Osteoblast (primary cell): ENCODE data around the gene CCDC112. TPM values are rescaled to one million over a fixed set of nuclear protein-coding genes. Genes with fewer than 3 reads are reported as not detected.

ENCODE experiments used
- DNase-seq: peaks from one replicate; pipeline ENCODE4 v3.0.0; 2011; ENCODE audit warnings: low spot score, mixed read lengths; ENCODE audit not compliant: insufficient read length; ENCODE audit errors: missing footprints
- H2AFZ ChIP-seq: 2 replicates; pipeline ENCODE4 v1.6.0; 2011; ENCODE audit warnings: mild to moderate bottlenecking, low read length
- H3K27ac ChIP-seq: 2 replicates; pipeline ENCODE4 v1.5.1; 2011; ENCODE audit warnings: mild to moderate bottlenecking, low read depth, low read length, moderate library complexity
- H3K27me3 ChIP-seq: 2 replicates; pipeline ENCODE4 v1.6.0; 2012; ENCODE audit warnings: mild to moderate bottlenecking, control low read depth, inconsistent platforms, low read length, moderate library complexity; ENCODE audit not compliant: insufficient read depth
- H3K36me3 ChIP-seq: 2 replicates; pipeline ENCODE4 v1.5.1; 2011; ENCODE audit warnings: mild to moderate bottlenecking, low read length, control low read depth, moderate library complexity; ENCODE audit not compliant: insufficient read depth
- H3K4me1 ChIP-seq: 2 replicates; pipeline ENCODE4 v1.5.1; 2011; ENCODE audit warnings: mild to moderate bottlenecking, low read length, control low read depth, moderate library complexity; ENCODE audit not compliant: insufficient read depth
- H3K4me2 ChIP-seq: 2 replicates; pipeline ENCODE4 v1.6.0; 2011; ENCODE audit warnings: mild to moderate bottlenecking, low read length; ENCODE audit not compliant: insufficient read depth
- H3K4me3 ChIP-seq: fragments of 200-600 bp; sonication (generic); 3 replicates; pipeline ENCODE4 v1.5.1; 2012; ENCODE audit warnings: mild to moderate bottlenecking, low read length, inconsistent platforms; ENCODE audit not compliant: insufficient read depth
- H3K79me2 ChIP-seq: 2 replicates; pipeline ENCODE4 v1.6.0; 2012; ENCODE audit warnings: mild to moderate bottlenecking, low read length, control low read depth, inconsistent platforms; ENCODE audit not compliant: insufficient read depth
- H3K9me3 ChIP-seq: 2 replicates; pipeline ENCODE4 v1.5.1; 2011; ENCODE audit warnings: low read depth, low read length, control low read depth
- H4K20me1 ChIP-seq: 2 replicates; pipeline ENCODE4 v1.6.0; 2012; ENCODE audit warnings: mild to moderate bottlenecking, low read length, control low read depth; ENCODE audit not compliant: insufficient read depth
- CTCF ChIP-seq: IDR thresholded peaks from 2 replicates; pipeline ENCODE4 v1.5.1; 2011; ENCODE audit warnings: mild to moderate bottlenecking, low read depth, low read length, moderate library complexity; ENCODE audit errors: extremely low read depth
- total RNA-seq: library from RNA; depleted of rRNA; stranded (reverse); fragments of >200 nt; gene quantifications from 2 replicates; pipeline ENCODE4 v1.2.3, GENCODE V29; 2012

The CCDC112 gene
- total RNA-seq, 1 donor = 4.7 TPM

- Histone ChIP-seq H3K27me3 (no peaks in the 10 kb centered on the region), H3K4me3 (no peak overlapping the region), H3K79me2 (no peaks in the 10 kb centered on the region), H2AFZ (no peak overlapping the region), H3K36me3 (no peaks in the 10 kb centered on the region), H3K9me3 (no peaks in the 10 kb centered on the region), H4K20me1 (no peaks in the 10 kb centered on the region), H3K27ac (no peak overlapping the region), H3K4me1 (peaks cover 6% of the 10 kb centered on the region), H3K4me2 (no peak overlapping the region)
- TF ChIP-seq CTCF = no peak
- no peak for DNase-seq
Observed at GRCh38 chr5:115271295-115272050, 25.0 kb downstream of the CCDC112 start.

GRCh38 chr5:115267617-115268016 is 28.8 kb downstream of the CCDC112 start:
- Histone ChIP-seq H4K20me1 (no peaks in the 10 kb centered on the region), H3K27ac (no peak overlapping the region), H3K4me3 (no peak overlapping the region), H2AFZ (no peak overlapping the region), H3K4me1 (peaks cover 11% of the 10 kb centered on the region), H3K9me3 (no peaks in the 10 kb centered on the region), H3K79me2 (peaks cover under 1% of the 10 kb centered on the region), H3K4me2 (no peak overlapping the region), H3K36me3 (no peaks in the 10 kb centered on the region), H3K27me3 (no peaks in the 10 kb centered on the region)
- no peak for DNase-seq
- no peak for TF ChIP-seq CTCF

GRCh38 chr5:115265220-115265619 is 31.2 kb downstream of the CCDC112 start:
- Histone ChIP-seq H3K4me1 (peaks cover 22% of the 10 kb centered on the region), H3K36me3 (no peaks in the 10 kb centered on the region), H3K27me3 (no peaks in the 10 kb centered on the region), H2AFZ (no peak overlapping the region), H4K20me1 (peaks cover 14% of the 10 kb centered on the region), H3K9me3 (no peaks in the 10 kb centered on the region), H3K79me2 (peaks cover 24% of the 10 kb centered on the region), H3K4me2 (no peak overlapping the region), H3K4me3 (no peak overlapping the region), H3K27ac (no peak overlapping the region)
- DNase-seq = no peak
- no peak for TF ChIP-seq CTCF

GRCh38 chr5:115264786-115265185 is 31.7 kb downstream of the CCDC112 start:
- no peak overlapping the region for H3K4me3 ChIP-seq
- no peak overlapping the region for H2AFZ ChIP-seq
- H3K4me2 ChIP-seq = no peak overlapping the region
- peaks cover 17% of the 10 kb centered on the region for H4K20me1 ChIP-seq
- TF ChIP-seq CTCF = no peak
- DNase-seq = no peak
- no peaks in the 10 kb centered on the region for H3K9me3 ChIP-seq
- no peaks in the 10 kb centered on the region for H3K36me3 ChIP-seq
- no peak overlapping the region for H3K27ac ChIP-seq
- peaks cover 22% of the 10 kb centered on the region for H3K4me1 ChIP-seq
- H3K79me2 ChIP-seq = peaks cover 29% of the 10 kb centered on the region
- H3K27me3 ChIP-seq = no peaks in the 10 kb centered on the region
